Kidney capillary endothelial cell (primary cell): Measurements from ENCODE around the gene ALDH5A1.

ENCODE experiments used
- DNase-seq: peaks from one replicate; pipeline ENCODE4 v3.0.0-alpha.2; 2018; ENCODE audit warnings: low spot score

The ALDH5A1 gene

GRCh38 chr6:24524805-24525204, 30.0 kb downstream of the ALDH5A1 start:
- peak; percentile 20 for DNase-seq

- no peak for DNase-seq
These were observed 35.2 kb downstream of the ALDH5A1 start for GRCh38 chr6:24529985-24530384.

- no peak for DNase-seq
These were observed 39.6 kb downstream of the ALDH5A1 start for GRCh38 chr6:24534329-24534728.

GRCh38 chr6:24535210-24535609, 40.4 kb downstream of the ALDH5A1 start:
- DNase-seq: no peak

- DNase-seq: no peak
These were observed 41.7 kb downstream of the ALDH5A1 start for GRCh38 chr6:24536466-24536865.

- no peak for DNase-seq
These were observed 42.4 kb downstream of the ALDH5A1 start for GRCh38 chr6:24537082-24537699.

- DNase-seq: no peak
These were observed 43.1 kb downstream of the ALDH5A1 start for GRCh38 chr6:24537771-24538385.

- no peak for DNase-seq
These were observed 44.6 kb downstream of the ALDH5A1 start for GRCh38 chr6:24539416-24539815.

- DNase-seq: no peak
These were observed 45.4 kb downstream of the ALDH5A1 start for GRCh38 chr6:24540197-24540596.

- DNase-seq: no peak
These were observed 48.9 kb downstream of the ALDH5A1 start for GRCh38 chr6:24543683-24544082.

GRCh38 chr6:24545183-24545582, 50.4 kb downstream of the ALDH5A1 start:
- DNase-seq: no peak

- DNase-seq: no peak
These were observed 50.9 kb downstream of the ALDH5A1 start for GRCh38 chr6:24545691-24546090.

- no peak for DNase-seq
These were observed 51.7 kb downstream of the ALDH5A1 start for GRCh38 chr6:24546439-24546838.

GRCh38 chr6:24547243-24547642, 52.5 kb downstream of the ALDH5A1 start:
- DNase-seq: no peak

GRCh38 chr6:24549158-24549557, 54.4 kb downstream of the ALDH5A1 start:
- no peak for DNase-seq

GRCh38 chr6:24549674-24550353, 55.0 kb downstream of the ALDH5A1 start:
- DNase-seq: no peak

GRCh38 chr6:24551139-24551538, 56.4 kb downstream of the ALDH5A1 start:
- no peak for DNase-seq

GRCh38 chr6:24554474-24554873, 59.7 kb downstream of the ALDH5A1 start:
- DNase-seq: no peak

- no peak for DNase-seq
These were observed 63.7 kb downstream of the ALDH5A1 start for GRCh38 chr6:24558516-24558915.

GRCh38 chr6:24564081-24564480, 69.3 kb downstream of the ALDH5A1 start:
- no peak for DNase-seq

- DNase-seq: no peak
These were observed 70.4 kb downstream of the ALDH5A1 start for GRCh38 chr6:24565196-24565595.

- no peak for DNase-seq
These were observed 71.4 kb downstream of the ALDH5A1 start for GRCh38 chr6:24566020-24566767.

- DNase-seq: no peak
These were observed 73.9 kb downstream of the ALDH5A1 start for GRCh38 chr6:24568683-24569082.
